ENCODE results near the gene TIMMDC1. TPM values are rescaled to one million over a fixed set of nuclear protein-coding genes. Genes with fewer than 3 reads are reported as not detected.

The TIMMDC1 gene
- polyA plus RNA-seq, 1 experiment = 52.0 TPM

DNA sequence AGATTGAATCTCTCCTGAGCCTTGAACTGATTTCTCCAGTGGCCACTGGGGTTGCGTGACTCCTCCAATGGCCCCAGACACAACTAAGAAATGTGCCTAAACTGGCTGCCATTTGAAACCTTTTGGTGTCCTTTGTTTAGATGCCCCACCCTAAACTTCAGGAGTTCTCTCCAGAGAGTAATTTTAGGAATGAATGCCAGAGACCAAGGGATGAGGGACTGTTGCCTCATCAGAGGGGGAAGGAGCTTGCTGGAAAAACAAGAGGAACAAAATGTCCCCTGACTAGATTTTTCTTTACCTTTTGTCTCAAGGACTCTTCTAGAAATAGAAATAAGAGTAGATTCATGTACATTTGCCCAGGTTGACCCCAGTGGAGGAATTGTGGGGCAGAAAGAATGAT lies 72.9 kb downstream of the TIMMDC1 start:
- no peak for DNase-seq (ENCODE audit: low read depth)
- TF ChIP-seq, protein P1, sequence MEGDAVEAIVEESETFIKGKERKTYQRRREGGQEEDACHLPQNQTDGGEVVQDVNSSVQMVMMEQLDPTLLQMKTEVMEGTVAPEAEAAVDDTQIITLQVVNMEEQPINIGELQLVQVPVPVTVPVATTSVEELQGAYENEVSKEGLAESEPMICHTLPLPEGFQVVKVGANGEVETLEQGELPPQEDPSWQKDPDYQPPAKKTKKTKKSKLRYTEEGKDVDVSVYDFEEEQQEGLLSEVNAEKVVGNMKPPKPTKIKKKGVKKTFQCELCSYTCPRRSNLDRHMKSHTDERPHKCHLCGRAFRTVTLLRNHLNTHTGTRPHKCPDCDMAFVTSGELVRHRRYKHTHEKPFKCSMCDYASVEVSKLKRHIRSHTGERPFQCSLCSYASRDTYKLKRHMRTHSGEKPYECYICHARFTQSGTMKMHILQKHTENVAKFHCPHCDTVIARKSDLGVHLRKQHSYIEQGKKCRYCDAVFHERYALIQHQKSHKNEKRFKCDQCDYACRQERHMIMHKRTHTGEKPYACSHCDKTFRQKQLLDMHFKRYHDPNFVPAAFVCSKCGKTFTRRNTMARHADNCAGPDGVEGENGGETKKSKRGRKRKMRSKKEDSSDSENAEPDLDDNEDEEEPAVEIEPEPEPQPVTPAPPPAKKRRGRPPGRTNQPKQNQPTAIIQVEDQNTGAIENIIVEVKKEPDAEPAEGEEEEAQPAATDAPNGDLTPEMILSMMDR (IDR thresholded peaks at IDR 0.05; ENCODE audit: insufficient read depth, low read depth, low read length) = no peak
- Histone ChIP-seq H3K36me3 (ENCODE audit: control insufficient read depth, insufficient read depth, low read length) (no peaks in the 10 kb centered on the region), H3K27me3 (ENCODE audit: control insufficient read depth, insufficient read depth, low read length) (peaks cover 1% of the 10 kb centered on the region; the same call in 1 of the 2 replicates), H3K4me3 (ENCODE audit: low read depth, low read length) (no peak overlapping the region)
- ChIA-PET CTCF (interaction anchor here (1.3 kb wide), 1 partner anchor 110 kb away, joined by 3 read pairs; no protein-coding TSS in a partner anchor), POLR2A (no interaction called here)

DNA sequence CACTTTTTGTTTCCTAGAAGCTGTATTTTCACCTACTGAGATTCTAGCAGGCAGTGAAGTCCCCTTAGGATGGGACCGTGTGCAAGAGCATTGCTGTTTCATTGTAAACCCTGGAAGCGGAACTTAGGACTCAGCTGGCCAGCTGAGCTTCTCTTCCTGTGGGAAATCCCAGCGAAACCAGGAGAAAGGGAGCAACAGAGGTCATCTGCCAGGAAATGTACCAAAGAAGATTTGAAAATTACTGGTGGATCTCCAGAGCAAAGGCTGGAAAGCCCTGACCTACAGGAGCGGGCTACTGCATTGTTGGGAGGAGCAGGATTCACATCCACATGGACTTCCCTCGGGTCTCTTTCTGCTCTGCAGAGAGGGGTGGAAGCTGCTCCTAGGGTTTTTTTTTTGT lies 73.3 kb downstream of the TIMMDC1 start:
- TF ChIP-seq, protein P1 (IDR thresholded peaks at IDR 0.05; ENCODE audit: insufficient read depth, low read depth, low read length) = no peak
- CTCF ChIA-PET = interaction anchor here (1.3 kb wide), 1 partner anchor 109 kb away, joined by 3 read pairs; no protein-coding TSS in a partner anchor
- no peaks in the 10 kb centered on the region for H3K36me3 ChIP-seq (ENCODE audit: control insufficient read depth, insufficient read depth, low read length)
- POLR2A ChIA-PET = no interaction called here
- no peak overlapping the region for H3K4me3 ChIP-seq (ENCODE audit: low read depth, low read length)
- DNase-seq (ENCODE audit: low read depth) = no peak
- peaks cover 1% of the 10 kb centered on the region; the same call in 1 of the 2 replicates for H3K27me3 ChIP-seq (ENCODE audit: control insufficient read depth, insufficient read depth, low read length)

Other genes starting within 250 kb of the TIMMDC1 start
- gene ARHGAP31, start 204.2 kb upstream of the TIMMDC1 start, polyA plus RNA-seq (2011; rRNA removed) = 18.9 and 19.4 TPM in 2 replicates
- gene TMEM39A, start 34.9 kb upstream of the TIMMDC1 start, polyA plus RNA-seq (2011; rRNA removed) = 34.4 and 35.1 TPM in 2 replicates
- 9.3 and 17.1 TPM in 2 replicates for gene POGLUT1, start 29.6 kb upstream of the TIMMDC1 start, polyA plus RNA-seq (2011; rRNA removed)
- not detected in 2 replicates for gene CD80, start 61.1 kb downstream of the TIMMDC1 start, polyA plus RNA-seq (2011; rRNA removed)
- gene ADPRH, start 80.9 kb downstream of the TIMMDC1 start, polyA plus RNA-seq (2011; rRNA removed) = 1.6 and 2.1 TPM in 2 replicates
- gene PLA1A, start 99.3 kb downstream of the TIMMDC1 start, polyA plus RNA-seq (2011; rRNA removed) = not detected in 2 replicates
- 1.9 and 2.3 TPM in 2 replicates for gene POPDC2, start 162.0 kb downstream of the TIMMDC1 start, polyA plus RNA-seq (2011; rRNA removed)
- 42.0 and 48.1 TPM in 2 replicates for gene COX17, start 178.9 kb downstream of the TIMMDC1 start, polyA plus RNA-seq (2011; rRNA removed)
- 0.16 TPM in 1 of 2 replicates, not detected in the other for gene CFAP91, start 204.5 kb downstream of the TIMMDC1 start, polyA plus RNA-seq (2011; rRNA removed)